ENCODE results near the gene CSK. TPM values are rescaled to one million over a fixed set of nuclear protein-coding genes. Genes with fewer than 3 reads are reported as not detected.

CSK gene
- total RNA-seq, 2 experiments from 2014 or later = 114 to 118 TPM

- no peak for TF ChIP-seq CTCF (IDR thresholded peaks at IDR 0.05)
- peaks cover 6% of the 10 kb centered on the region for H3K4me1 ChIP-seq (ENCODE audit: insufficient read depth, low read length)
- intact Hi-C loops (cut with DNase I, micrococcal nuclease) = no loop called here
- no peak for ATAC-seq (ENCODE audit: poor library complexity)
- no peaks in the 10 kb centered on the region for H3K36me3 ChIP-seq (ENCODE audit: insufficient read depth, low read length)
- no peak for DNase-seq
- POLR2A ChIA-PET = interaction anchor here (0.9 kb wide), 1 partner anchor 42 kb away, joined by 3 read pairs; no protein-coding TSS in a partner anchor
- Mint-ChIP-seq H3K27ac (no peak overlapping the region), H3K27me3 (peaks cover 33% of the 10 kb centered on the region), H3K4me1 (ENCODE audit: low read depth) (no peaks in the 10 kb centered on the region), H3K4me3 (no peak overlapping the region), H3K36me3 (ENCODE audit: low read depth) (no peaks in the 10 kb centered on the region), H3K9me3 (no peaks in the 10 kb centered on the region)
- CTCF ChIA-PET = no interaction called here
- peaks cover 0 to 8% of the 10 kb centered on the region in 2 experiments for H3K9me3 ChIP-seq (ENCODE audit: control insufficient read depth in 1 of 2, insufficient read depth in 1 of 2, low read length in 2 of 2)
- peaks cover 20% of the 10 kb centered on the region in 2 experiments for H3K27me3 ChIP-seq (ENCODE audit: control insufficient read depth in 1 of 2, insufficient read depth in 2 of 2, low read length in 2 of 2)
- H3K27ac ChIP-seq (ENCODE audit: low read depth in 1 of 2, low read length in 2 of 2) = no peak overlapping the region
- H3K4me3 ChIP-seq (ENCODE audit: low read length) = no peak overlapping the region
Measured at GRCh38 chr15:74829486-74829885, 47.6 kb downstream of the CSK start.

GRCh38 chr15:74829991-74830390 is 48.1 kb downstream of the CSK start:
- no peak overlapping the region for H3K4me3 Mint-ChIP-seq
- intact Hi-C loops (cut with DNase I, micrococcal nuclease) = loop anchor here in 1 of 2 experiments (10.0 kb wide), 1 partner anchor 195 kb away; no protein-coding TSS in a partner anchor
- CTCF ChIA-PET = no interaction called here

GRCh38 chr15:74830868-74831267 is 49.0 kb downstream of the CSK start:
- intact Hi-C loops (cut with DNase I, micrococcal nuclease) = loop anchor here in 1 of 2 experiments (10.0 kb wide), 1 partner anchor 196 kb away; no protein-coding TSS in a partner anchor
- peaks cover 0 to 8% of the 10 kb centered on the region in 2 experiments for H3K9me3 ChIP-seq (ENCODE audit: control insufficient read depth in 1 of 2, insufficient read depth in 1 of 2, low read length in 2 of 2)
- POLR2A ChIA-PET = no interaction called here

More at GRCh38 chr15:74829991-74830390, 48.1 kb downstream of the CSK start:
- H3K36me3 ChIP-seq (ENCODE audit: insufficient read depth, low read length) = no peaks in the 10 kb centered on the region
- POLR2A ChIA-PET = no interaction called here
- peaks cover 28% of the 10 kb centered on the region for H3K27me3 Mint-ChIP-seq
- no peak overlapping the region for H3K27ac ChIP-seq (ENCODE audit: low read depth in 1 of 2, low read length in 2 of 2)
- peaks cover 20% of the 10 kb centered on the region in 2 experiments for H3K27me3 ChIP-seq (ENCODE audit: control insufficient read depth in 1 of 2, insufficient read depth in 2 of 2, low read length in 2 of 2)
- no peak overlapping the region for H3K27ac Mint-ChIP-seq
- H3K36me3 Mint-ChIP-seq (ENCODE audit: low read depth) = no peaks in the 10 kb centered on the region
- no peaks in the 10 kb centered on the region for H3K4me1 Mint-ChIP-seq (ENCODE audit: low read depth)
- no peak for TF ChIP-seq CTCF (IDR thresholded peaks at IDR 0.05)
- no peaks in the 10 kb centered on the region for H3K9me3 Mint-ChIP-seq
- H3K9me3 ChIP-seq (ENCODE audit: control insufficient read depth in 1 of 2, insufficient read depth in 1 of 2, low read length in 2 of 2) = peaks cover 0 to 8% of the 10 kb centered on the region in 2 experiments
- peaks cover 6% of the 10 kb centered on the region for H3K4me1 ChIP-seq (ENCODE audit: insufficient read depth, low read length)
- ATAC-seq (ENCODE audit: poor library complexity) (no peak), DNase-seq (no peak)
- no peak overlapping the region for H3K4me3 ChIP-seq (ENCODE audit: low read length)

More at GRCh38 chr15:74830868-74831267, 49.0 kb downstream of the CSK start:
- Mint-ChIP-seq H3K27me3 (peaks cover 26% of the 10 kb centered on the region), H3K4me1 (ENCODE audit: low read depth) (no peaks in the 10 kb centered on the region), H3K36me3 (ENCODE audit: low read depth) (peaks cover 5% of the 10 kb centered on the region), H3K27ac (no peak overlapping the region), H3K4me3 (no peak overlapping the region), H3K9me3 (no peaks in the 10 kb centered on the region)
- Histone ChIP-seq H3K4me1 (ENCODE audit: insufficient read depth, low read length) (peaks cover 6% of the 10 kb centered on the region), H3K27ac (ENCODE audit: low read depth in 1 of 2, low read length in 2 of 2) (no peak overlapping the region), H3K4me3 (ENCODE audit: low read length) (no peak overlapping the region), H3K27me3 (ENCODE audit: control insufficient read depth in 1 of 2, insufficient read depth in 2 of 2, low read length in 2 of 2) (peaks cover 20% of the 10 kb centered on the region in 2 experiments), H3K36me3 (ENCODE audit: insufficient read depth, low read length) (peaks cover 5% of the 10 kb centered on the region)
- no peak for DNase-seq
- TF ChIP-seq CTCF (IDR thresholded peaks at IDR 0.05) = no peak
- no peak for ATAC-seq (ENCODE audit: poor library complexity)
- CTCF ChIA-PET = no interaction called here

Measured in CD4-positive, alpha-beta T cell (primary cell).